GM18511 (cell line): ENCODE results near the gene NLGN1.

ENCODE experiments used
- ATAC-seq: cut with Tn5 transposase; IDR thresholded peaks from one replicate; pipeline ENCODE4 v1.9.1; 2021; ENCODE audit warnings: mild to moderate bottlenecking, moderate library complexity; ENCODE audit not compliant: unreplicated experiment

Gene NLGN1

GRCh38 chr3:174247687-174248152, 850.2 kb downstream of the NLGN1 start:
- ATAC-seq: no peak

GRCh38 chr3:174251681-174252080, 854.1 kb downstream of the NLGN1 start:
- ATAC-seq: no peak

- ATAC-seq: no peak
Observed at GRCh38 chr3:174253196-174253823, 855.8 kb downstream of the NLGN1 start.

- no peak for ATAC-seq
Observed at GRCh38 chr3:174253940-174254339, 856.4 kb downstream of the NLGN1 start.

- ATAC-seq: no peak
Observed at GRCh38 chr3:174255454-174255853, 857.9 kb downstream of the NLGN1 start.

GRCh38 chr3:174266476-174266875, 868.9 kb downstream of the NLGN1 start:
- ATAC-seq: no peak

- ATAC-seq: no peak
Observed at GRCh38 chr3:174268061-174268460, 870.5 kb downstream of the NLGN1 start.

- no peak for ATAC-seq
Observed at GRCh38 chr3:174268586-174268985, 871.0 kb downstream of the NLGN1 start.

GRCh38 chr3:174270841-174271240, 873.3 kb downstream of the NLGN1 start:
- ATAC-seq: no peak

- ATAC-seq: no peak
Observed at GRCh38 chr3:174275336-174275735, 877.8 kb downstream of the NLGN1 start.

GRCh38 chr3:174276826-174277225, 879.3 kb downstream of the NLGN1 start:
- ATAC-seq: no peak

GRCh38 chr3:174278094-174278493, 880.5 kb downstream of the NLGN1 start:
- no peak for ATAC-seq

GRCh38 chr3:174280186-174280585, 882.6 kb downstream of the NLGN1 start:
- no peak for ATAC-seq

- ATAC-seq: no peak
Observed at GRCh38 chr3:174285242-174285864, 887.8 kb downstream of the NLGN1 start.

GRCh38 chr3:174287705-174288104, 890.2 kb downstream of the NLGN1 start:
- ATAC-seq: no peak

- ATAC-seq: no peak
Observed at GRCh38 chr3:174294616-174295015, 897.1 kb downstream of the NLGN1 start.

- no peak for ATAC-seq
Observed at GRCh38 chr3:174295306-174296092, 898.0 kb downstream of the NLGN1 start.

- ATAC-seq: no peak
Observed at GRCh38 chr3:174302746-174303315, 905.3 kb downstream of the NLGN1 start.

- ATAC-seq: no peak
Observed at GRCh38 chr3:174303907-174304560, 906.5 kb downstream of the NLGN1 start.

- ATAC-seq: no peak
Observed at GRCh38 chr3:174308736-174309135, 911.2 kb downstream of the NLGN1 start.

- no peak for ATAC-seq
Observed at GRCh38 chr3:174310475-174310983, 913.0 kb downstream of the NLGN1 start.
